Thyroid gland (tissue), 4 donors: Measurements from ENCODE around the gene CDK10. TPM values are rescaled to one million over a fixed set of nuclear protein-coding genes. Genes with fewer than 3 reads are reported as not detected.

Experiments used
- DNase-seq, 2 donors: peaks; one replicate each; pipeline ENCODE4 v3.0.0-alpha.2; 2019
- H3K27ac ChIP-seq, 3 donors: fragments of 200-600 bp; sonication (generic); 1 replicate in 2 of 3; 2 replicates in 1 of 3; pipeline ENCODE4 v1.5.1; 2016 to 2019; ENCODE audit warnings: mild to moderate bottlenecking in 1 of 3, moderate library complexity in 1 of 3
- H3K27me3 ChIP-seq: fragments of 200-600 bp; sonication (generic); one replicate; pipeline ENCODE4 v1.5.1; 2019
- H3K36me3 ChIP-seq, 2 donors: fragments of 200-600 bp; sonication (generic); one replicate each; pipeline ENCODE4 v1.5.1; 2016 to 2019
- H3K4me1 ChIP-seq, 2 donors: fragments of 200-600 bp; sonication (generic); one replicate each; pipeline ENCODE4 v1.5.1; 2017 to 2019
- H3K4me3 ChIP-seq, 3 donors: fragments of 200-600 bp; sonication (generic); replicated peaks in 1 of 3; 1 replicate in 2 of 3; 2 replicates in 1 of 3; pipeline ENCODE4 v1.5.1; 2016; ENCODE audit warnings: mild to moderate bottlenecking in 1 of 3
- H3K9me3 ChIP-seq: fragments of 200-600 bp; sonication (generic); one replicate; pipeline ENCODE4 v1.5.1; 2017
- POLR2A ChIP-seq, 2 donors: fragments of 450-650 bp; IDR thresholded peaks; one replicate each; pipeline ENCODE4 v1.6.1; 2017; ENCODE audit warnings: antibody characterized with exemption in 2 of 2, mild to moderate bottlenecking in 2 of 2, moderate library complexity in 1 of 2
- WGBS, 2 donors: methylation state at CpG; one replicate each; pipeline ENCODE4 v1.1.5; 2017; 5-methylcytosine and 5-hydroxymethylcytosine counted together
- intact Hi-C: fragments of 100-400 bp; cut with DNase I; formaldehyde crosslinking; loops from one replicate; pipeline ENCODE4 v1.15.1; 2023
- total RNA-seq, 4 donors: library from RNA; depleted of rRNA; stranded (reverse); fragments of >200 nt; gene quantifications; one replicate each; pipeline ENCODE4 v1.2.3, GENCODE V29; 2016
- TF ChIP-seq, protein P1 (sequence below), 6 experiments: fragments of 200-600 bp in 3 of 6; fragments of 450-650 bp in 3 of 6; sonication (generic) in 3 of 6; IDR thresholded peaks; one replicate each; pipeline ENCODE4 v1.5.1; 2016 to 2019; ENCODE audit warnings: antibody characterized with exemption in 6 of 6, mild to moderate bottlenecking in 2 of 6, inconsistent platforms in 1 of 6, moderate library complexity in 1 of 6

Gene CDK10
- total RNA-seq, 4 donors from 2014 or later = 88.7 to 109 (median 91.3) TPM

DNA sequence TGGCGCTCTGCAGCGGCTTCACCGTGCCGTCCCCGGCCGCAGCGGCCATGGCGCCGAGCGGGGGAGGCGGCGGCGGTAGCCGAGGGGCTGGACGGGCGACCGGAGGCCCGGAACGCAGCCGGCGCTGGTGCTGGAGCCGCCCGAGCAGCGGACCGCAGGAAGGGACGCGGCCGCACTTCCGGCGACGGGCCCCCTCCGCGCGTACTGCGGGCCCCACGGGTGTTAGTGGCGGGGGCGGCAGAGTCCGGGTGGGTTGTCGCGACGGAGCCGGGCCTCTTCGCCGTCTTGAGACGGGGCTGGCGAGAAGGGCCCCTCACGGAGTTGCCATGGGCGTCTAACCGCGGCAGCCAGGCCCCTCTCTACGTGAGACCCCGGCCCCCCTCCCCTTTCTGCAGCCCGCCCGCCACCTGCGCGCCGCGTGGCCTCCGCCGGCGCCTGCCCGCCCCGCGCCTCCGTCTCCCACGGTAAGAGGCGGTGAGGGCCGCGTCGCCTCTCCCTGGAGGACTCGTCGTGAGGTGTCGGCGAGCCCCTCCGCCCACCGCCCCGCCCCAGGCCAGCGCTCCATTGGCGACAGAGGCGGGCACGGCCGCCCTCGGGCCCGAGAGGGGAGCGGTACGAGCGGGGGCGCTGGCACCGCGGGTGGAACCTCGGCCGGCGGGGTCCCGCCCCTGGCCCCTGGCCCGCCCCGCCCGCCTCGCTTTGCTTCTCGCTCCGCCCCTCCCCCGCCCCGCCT is 34.5 kb downstream of the CDK10 start, which contains the start of the genes VPS9D1 and ZNF276:
Gene VPS9D1, minus strand, starts transcription at position 86 of the 733 bp plus-strand sequence. Its CDS starts 37 bp downstream, at position 49.
Gene ZNF276, plus strand, starts transcription at position 725 of the 733 bp plus-strand sequence. CDS start 104 bp downstream, outside the sequence.
- no peaks in the 10 kb centered on the region for H3K27me3 ChIP-seq
- peaks cover 12 to 30% of the 10 kb centered on the region in 2 donors for H3K4me1 ChIP-seq
- 0% methylated on average over 3 of the region's 103 CpGs; no CpG with 5 or more reads in 1 of the 2 donors for WGBS, 2 donors
- peak within 1 kb of the TSS; percentile 72 to 97 (median 91) for H3K4me3 ChIP-seq
- peaks cover 12 to 15% of the 10 kb centered on the region in 2 donors for H3K36me3 ChIP-seq
- H3K9me3 ChIP-seq = no peaks in the 10 kb centered on the region
- DNase-seq = peak; percentile 88 to 89
- intact Hi-C loops = no loop called here
- TF ChIP-seq, protein P1, sequence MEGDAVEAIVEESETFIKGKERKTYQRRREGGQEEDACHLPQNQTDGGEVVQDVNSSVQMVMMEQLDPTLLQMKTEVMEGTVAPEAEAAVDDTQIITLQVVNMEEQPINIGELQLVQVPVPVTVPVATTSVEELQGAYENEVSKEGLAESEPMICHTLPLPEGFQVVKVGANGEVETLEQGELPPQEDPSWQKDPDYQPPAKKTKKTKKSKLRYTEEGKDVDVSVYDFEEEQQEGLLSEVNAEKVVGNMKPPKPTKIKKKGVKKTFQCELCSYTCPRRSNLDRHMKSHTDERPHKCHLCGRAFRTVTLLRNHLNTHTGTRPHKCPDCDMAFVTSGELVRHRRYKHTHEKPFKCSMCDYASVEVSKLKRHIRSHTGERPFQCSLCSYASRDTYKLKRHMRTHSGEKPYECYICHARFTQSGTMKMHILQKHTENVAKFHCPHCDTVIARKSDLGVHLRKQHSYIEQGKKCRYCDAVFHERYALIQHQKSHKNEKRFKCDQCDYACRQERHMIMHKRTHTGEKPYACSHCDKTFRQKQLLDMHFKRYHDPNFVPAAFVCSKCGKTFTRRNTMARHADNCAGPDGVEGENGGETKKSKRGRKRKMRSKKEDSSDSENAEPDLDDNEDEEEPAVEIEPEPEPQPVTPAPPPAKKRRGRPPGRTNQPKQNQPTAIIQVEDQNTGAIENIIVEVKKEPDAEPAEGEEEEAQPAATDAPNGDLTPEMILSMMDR (IDR thresholded peaks at IDR 0.05) = no peak
- peak in 1 of 2 donors; percentile 61 for TF ChIP-seq POLR2A (IDR thresholded peaks at IDR 0.05)
- H3K27ac ChIP-seq = peak within 1 kb of the TSS; percentile 77 to 96 (median 86)

DNA sequence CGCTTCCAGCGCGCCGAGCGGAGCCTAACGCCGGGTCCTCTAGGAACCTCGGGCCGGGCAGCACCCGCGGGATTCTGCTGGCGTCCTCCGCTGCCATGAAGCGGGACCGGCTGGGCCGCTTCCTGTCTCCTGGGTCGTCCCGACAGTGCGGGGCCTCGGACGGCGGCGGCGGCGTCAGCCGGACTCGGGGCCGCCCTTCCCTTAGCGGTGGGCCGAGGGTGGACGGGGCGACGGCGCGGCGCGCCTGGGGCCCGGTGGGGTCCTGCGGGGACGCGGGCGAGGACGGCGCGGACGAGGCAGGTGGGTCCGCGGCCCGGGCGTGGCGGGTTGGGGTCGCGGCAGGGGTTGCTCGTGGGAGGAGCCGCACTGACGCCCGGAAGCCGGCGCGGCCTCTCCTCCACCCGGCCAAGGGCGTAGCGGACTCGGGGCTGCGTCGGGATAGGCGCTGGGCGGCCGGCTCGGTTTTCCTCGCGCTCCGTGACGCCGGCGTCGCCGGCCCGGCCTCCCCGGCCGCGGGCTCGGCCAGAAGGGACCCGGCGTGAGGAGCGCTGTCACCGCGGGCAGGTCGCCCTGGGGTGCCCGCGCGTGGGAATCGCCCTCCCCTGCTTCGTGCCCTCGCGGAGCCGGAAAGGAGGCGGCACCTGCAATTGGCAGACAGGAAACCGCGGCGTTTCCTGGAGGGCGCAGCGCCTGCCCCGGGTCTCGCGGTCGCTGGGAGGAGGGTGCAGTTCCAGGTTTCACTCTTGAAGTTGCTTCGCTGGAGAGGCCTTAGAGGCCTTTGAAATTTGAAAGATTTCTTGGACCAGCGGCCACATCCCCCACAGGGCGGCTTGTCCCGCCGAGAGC is 35.3 kb downstream of the CDK10 start:
- peak; percentile 67 to 70 for DNase-seq
- 0 to 3% methylated on average over 12 to 15 of the region's 112 CpGs for WGBS, 2 donors
- Histone ChIP-seq H3K9me3 (no peaks in the 10 kb centered on the region), H3K27me3 (no peaks in the 10 kb centered on the region), H3K4me1 (peaks cover 12 to 30% of the 10 kb centered on the region in 2 donors), H3K36me3 (peaks cover 12 to 15% of the 10 kb centered on the region in 2 donors), H3K4me3 (peak overlapping the region; percentile 72 to 97 (median 91)), H3K27ac (peak overlapping the region; percentile 21 to 96 (median 77))
- intact Hi-C loops = no loop called here
- TF ChIP-seq POLR2A (IDR thresholded peaks at IDR 0.05) = no peak
- TF ChIP-seq, protein P1 (IDR thresholded peaks at IDR 0.05) = no peak

DNA sequence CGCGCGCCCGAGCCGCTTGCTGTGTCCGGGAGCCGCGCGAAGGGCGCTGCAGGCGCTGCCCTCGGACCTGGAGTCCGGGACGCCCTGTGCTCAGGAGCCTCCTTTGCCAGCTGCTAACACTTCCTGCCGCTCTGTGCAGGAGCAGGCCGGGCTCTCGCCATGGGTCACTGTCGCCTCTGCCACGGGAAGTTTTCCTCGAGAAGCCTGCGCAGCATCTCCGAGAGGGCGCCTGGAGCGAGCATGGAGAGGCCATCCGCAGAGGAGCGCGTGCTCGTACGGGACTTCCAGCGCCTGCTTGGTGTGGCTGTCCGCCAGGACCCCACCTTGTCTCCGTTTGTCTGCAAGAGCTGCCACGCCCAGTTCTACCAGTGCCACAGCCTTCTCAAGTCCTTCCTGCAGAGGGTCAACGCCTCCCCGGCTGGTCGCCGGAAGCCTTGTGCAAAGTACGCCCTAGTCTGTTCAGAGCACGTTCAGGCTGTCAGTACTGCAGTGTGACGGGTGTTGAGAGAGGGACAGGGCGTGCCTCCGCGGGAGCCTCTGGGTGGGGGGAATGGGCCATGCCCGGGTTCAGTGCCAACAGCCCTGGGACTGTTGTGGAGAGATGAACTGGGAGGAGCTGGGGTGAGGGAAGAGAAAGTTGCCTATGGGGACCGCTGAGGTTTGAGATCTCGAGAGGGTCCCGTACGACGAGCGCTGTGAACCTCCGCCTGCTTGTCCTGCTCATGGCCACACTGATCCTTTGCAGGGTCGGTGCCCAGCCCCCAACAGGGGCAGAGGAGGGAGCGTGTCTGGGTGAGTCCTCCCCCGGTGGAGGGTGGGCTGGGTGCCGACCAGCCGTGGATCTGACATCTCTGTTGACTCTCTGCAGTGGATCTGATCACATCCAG is 36.1 kb downstream of the CDK10 start:
- peaks cover 12 to 30% of the 10 kb centered on the region in 2 donors for H3K4me1 ChIP-seq
- WGBS, 2 donors = 26 to 38% methylated on average over 29 to 44 of the region's 56 CpGs
- H3K4me3 ChIP-seq = peak overlapping the region; percentile 72 to 97 (median 91)
- peak overlapping the region; percentile 21 to 96 (median 77) for H3K27ac ChIP-seq
- intact Hi-C loops = no loop called here
- DNase-seq = peak; percentile 56 to 67
- TF ChIP-seq POLR2A (IDR thresholded peaks at IDR 0.05) = no peak
- TF ChIP-seq, protein P1 (IDR thresholded peaks at IDR 0.05) = no peak
- H3K9me3 ChIP-seq = no peaks in the 10 kb centered on the region
- no peaks in the 10 kb centered on the region for H3K27me3 ChIP-seq
- peaks cover 16 to 23% of the 10 kb centered on the region in 2 donors for H3K36me3 ChIP-seq

GRCh38 chr16:89723279-89724250 is 37.1 kb downstream of the CDK10 start:
- peak in 1 of 2 donors; percentile 24 for DNase-seq
- WGBS, 2 donors = 75 to 87% methylated on average over 14 to 19 of the region's 30 CpGs
- peaks cover 18 to 27% of the 10 kb centered on the region in 2 donors for H3K36me3 ChIP-seq
- no peaks in the 10 kb centered on the region for H3K9me3 ChIP-seq
- H3K27me3 ChIP-seq = no peaks in the 10 kb centered on the region
- intact Hi-C loops = no loop called here
- peaks cover 12 to 30% of the 10 kb centered on the region in 2 donors for H3K4me1 ChIP-seq
- H3K27ac ChIP-seq = no peak overlapping the region
- no peak for TF ChIP-seq POLR2A (IDR thresholded peaks at IDR 0.05)
- TF ChIP-seq, protein P1 (IDR thresholded peaks at IDR 0.05) = no peak
- no peak overlapping the region for H3K4me3 ChIP-seq
